ENCODE data around the gene ATG9B.
"Not testable (repeated sequence)": the region's sequence is repeated elsewhere in the genome, so short reads cannot be mapped to it uniquely, and the experiment has no call there.

ATG9B gene

GRCh38 chr7:151017370-151017952, 6.8 kb downstream of the ATG9B start:
- DNase-seq (ENCODE audit: low read depth in 3 of 3), result no peak

GRCh38 chr7:151016942-151017341, 7.4 kb downstream of the ATG9B start:
- DNase-seq (ENCODE audit: low read depth in 3 of 3), result no peak

GRCh38 chr7:151016505-151016904, 7.8 kb downstream of the ATG9B start:
- no peak for DNase-seq (ENCODE audit: low read depth in 3 of 3)

GRCh38 chr7:151015967-151016366, 8.3 kb downstream of the ATG9B start:
- no peak for DNase-seq (ENCODE audit: low read depth in 3 of 3)

GRCh38 chr7:151014950-151015349, 9.3 kb downstream of the ATG9B start:
- no peak for DNase-seq (ENCODE audit: low read depth in 3 of 3)

GRCh38 chr7:151013733-151014497, 10.4 kb downstream of the ATG9B start:
- DNase-seq (ENCODE audit: low read depth in 3 of 3), result peak; percentile 65 to 84 (median 72)

- no peak for DNase-seq (ENCODE audit: low read depth in 3 of 3)
Measured at GRCh38 chr7:151013356-151013732, 10.9 kb downstream of the ATG9B start.

GRCh38 chr7:151012911-151013347, 11.4 kb downstream of the ATG9B start:
- DNase-seq (ENCODE audit: low read depth in 3 of 3), result no peak

GRCh38 chr7:151012031-151012692, 12.1 kb downstream of the ATG9B start:
- DNase-seq (ENCODE audit: low read depth in 3 of 3), result no peak

- not testable (repeated sequence) for DNase-seq (ENCODE audit: low read depth in 3 of 3)
Measured at GRCh38 chr7:151011616-151012015, 12.7 kb downstream of the ATG9B start.

GRCh38 chr7:151011097-151011409, 13.2 kb downstream of the ATG9B start:
- DNase-seq (ENCODE audit: low read depth in 3 of 3), result no peak

- DNase-seq (ENCODE audit: low read depth in 3 of 3), result peak in 1 of 3 experiments; percentile 42
Measured at GRCh38 chr7:151010307-151011096, 13.8 kb downstream of the ATG9B start.

- no peak for DNase-seq (ENCODE audit: low read depth in 3 of 3)
Measured at GRCh38 chr7:151010037-151010306, 14.3 kb downstream of the ATG9B start.

- DNase-seq (ENCODE audit: low read depth in 3 of 3), result no peak
Measured at GRCh38 chr7:151009327-151010036, 14.8 kb downstream of the ATG9B start.

GRCh38 chr7:151008511-151009323, 15.6 kb downstream of the ATG9B start:
- peak; percentile 54 to 85 (median 74) for DNase-seq (ENCODE audit: low read depth in 3 of 3)

- DNase-seq (ENCODE audit: low read depth in 3 of 3), result no peak
Measured at GRCh38 chr7:151008143-151008510, 16.2 kb downstream of the ATG9B start.

- no peak for DNase-seq (ENCODE audit: low read depth in 3 of 3)
Measured at GRCh38 chr7:151007469-151007898, 16.8 kb downstream of the ATG9B start.

- no peak for DNase-seq (ENCODE audit: low read depth in 3 of 3)
Measured at GRCh38 chr7:151006590-151007300, 17.5 kb downstream of the ATG9B start.

- no peak for DNase-seq (ENCODE audit: low read depth in 3 of 3)
Measured at GRCh38 chr7:151005566-151005965, 18.7 kb downstream of the ATG9B start.

GRCh38 chr7:151003572-151003971, 20.7 kb downstream of the ATG9B start:
- DNase-seq (ENCODE audit: low read depth in 3 of 3), result no peak
